ENCODE measurements around the gene LLGL1.
"Not testable (repeated sequence)": the region's sequence is repeated elsewhere in the genome, so short reads cannot be mapped to it uniquely, and the experiment has no call there.

LLGL1 gene

GRCh38 chr17:18194804-18195203, 30.6 kb upstream of the LLGL1 start:
- no peak for DNase-seq

GRCh38 chr17:18195246-18195645, 30.2 kb upstream of the LLGL1 start:
- no peak for DNase-seq

GRCh38 chr17:18197535-18198194, 27.8 kb upstream of the LLGL1 start:
- DNase-seq, result no peak

GRCh38 chr17:18198530-18198929, 26.9 kb upstream of the LLGL1 start:
- no peak for DNase-seq

- no peak for DNase-seq
These were observed 24.3 kb upstream of the LLGL1 start for GRCh38 chr17:18201108-18201507.

- DNase-seq, result no peak
These were observed 22.1 kb upstream of the LLGL1 start for GRCh38 chr17:18203308-18203707.

GRCh38 chr17:18205861-18206260, 19.6 kb upstream of the LLGL1 start:
- no peak for DNase-seq

GRCh38 chr17:18206962-18207361, 18.5 kb upstream of the LLGL1 start:
- DNase-seq, result no peak

- no peak for DNase-seq
These were observed 17.3 kb upstream of the LLGL1 start for GRCh38 chr17:18208092-18208491.

- DNase-seq, result no peak
These were observed 11.7 kb upstream of the LLGL1 start for GRCh38 chr17:18213666-18214270.

- DNase-seq, result not testable (repeated sequence)
These were observed 8.5 kb upstream of the LLGL1 start for GRCh38 chr17:18216906-18217305.

GRCh38 chr17:18217412-18218015, 7.9 kb upstream of the LLGL1 start:
- peak; percentile 50 for DNase-seq

GRCh38 chr17:18218756-18219415, 6.5 kb upstream of the LLGL1 start:
- DNase-seq, result no peak

- DNase-seq, result no peak
These were observed 1.4 kb upstream of the LLGL1 start for GRCh38 chr17:18224053-18224386.

- no peak for DNase-seq
These were observed 881 bp upstream of the LLGL1 start for GRCh38 chr17:18224387-18225120.

- DNase-seq, result no peak
These were observed 328 bp downstream of the LLGL1 start for GRCh38 chr17:18225642-18226283.

- no peak for DNase-seq
These were observed 980 bp downstream of the LLGL1 start for GRCh38 chr17:18226284-18226945.

- DNase-seq, result no peak
These were observed 2.2 kb downstream of the LLGL1 start for GRCh38 chr17:18227635-18228034.

GRCh38 chr17:18228176-18228682, 2.8 kb downstream of the LLGL1 start:
- no peak for DNase-seq

- no peak for DNase-seq
These were observed 3.8 kb downstream of the LLGL1 start for GRCh38 chr17:18229254-18229653.

GRCh38 chr17:18229771-18230170, 4.3 kb downstream of the LLGL1 start:
- no peak for DNase-seq
